ENCODE measurements around the gene GNAI2. TPM values are rescaled to one million over a fixed set of nuclear protein-coding genes. Genes with fewer than 3 reads are reported as not detected.
"Not testable (repeated sequence)": the region's sequence is repeated elsewhere in the genome, so short reads cannot be mapped to it uniquely, and the experiment has no call there.

Gene GNAI2
- total RNA-seq, 1 donor, result 265 TPM

DNA sequence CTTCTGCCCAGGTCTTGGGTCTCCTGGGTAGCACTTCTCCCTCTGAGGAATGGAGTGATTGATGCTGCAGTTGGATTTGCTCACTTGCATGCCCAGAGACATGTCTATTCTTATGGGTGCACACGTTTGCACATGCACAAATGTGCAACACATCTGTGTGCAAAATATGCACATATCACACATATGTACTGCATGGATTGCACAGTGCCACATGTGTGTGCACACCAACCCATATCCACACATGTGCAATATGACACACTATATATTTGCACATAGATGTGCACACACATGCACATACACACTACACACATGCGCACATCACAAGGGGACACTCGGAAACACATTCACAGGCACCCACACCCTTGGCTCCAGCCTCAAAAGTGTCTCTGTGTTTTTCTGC, 32.3 kb downstream of the GNAI2 start:
- DNase-seq (ENCODE audit: low read depth), result no peak
- peak overlapping the region; percentile 73 for H3K4me3 ChIP-seq (ENCODE audit: low read depth, low read length)
- TF ChIP-seq, protein P1, sequence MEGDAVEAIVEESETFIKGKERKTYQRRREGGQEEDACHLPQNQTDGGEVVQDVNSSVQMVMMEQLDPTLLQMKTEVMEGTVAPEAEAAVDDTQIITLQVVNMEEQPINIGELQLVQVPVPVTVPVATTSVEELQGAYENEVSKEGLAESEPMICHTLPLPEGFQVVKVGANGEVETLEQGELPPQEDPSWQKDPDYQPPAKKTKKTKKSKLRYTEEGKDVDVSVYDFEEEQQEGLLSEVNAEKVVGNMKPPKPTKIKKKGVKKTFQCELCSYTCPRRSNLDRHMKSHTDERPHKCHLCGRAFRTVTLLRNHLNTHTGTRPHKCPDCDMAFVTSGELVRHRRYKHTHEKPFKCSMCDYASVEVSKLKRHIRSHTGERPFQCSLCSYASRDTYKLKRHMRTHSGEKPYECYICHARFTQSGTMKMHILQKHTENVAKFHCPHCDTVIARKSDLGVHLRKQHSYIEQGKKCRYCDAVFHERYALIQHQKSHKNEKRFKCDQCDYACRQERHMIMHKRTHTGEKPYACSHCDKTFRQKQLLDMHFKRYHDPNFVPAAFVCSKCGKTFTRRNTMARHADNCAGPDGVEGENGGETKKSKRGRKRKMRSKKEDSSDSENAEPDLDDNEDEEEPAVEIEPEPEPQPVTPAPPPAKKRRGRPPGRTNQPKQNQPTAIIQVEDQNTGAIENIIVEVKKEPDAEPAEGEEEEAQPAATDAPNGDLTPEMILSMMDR (IDR thresholded peaks at IDR 0.05; ENCODE audit: insufficient read depth, low read depth, low read length), result no peak

DNA sequence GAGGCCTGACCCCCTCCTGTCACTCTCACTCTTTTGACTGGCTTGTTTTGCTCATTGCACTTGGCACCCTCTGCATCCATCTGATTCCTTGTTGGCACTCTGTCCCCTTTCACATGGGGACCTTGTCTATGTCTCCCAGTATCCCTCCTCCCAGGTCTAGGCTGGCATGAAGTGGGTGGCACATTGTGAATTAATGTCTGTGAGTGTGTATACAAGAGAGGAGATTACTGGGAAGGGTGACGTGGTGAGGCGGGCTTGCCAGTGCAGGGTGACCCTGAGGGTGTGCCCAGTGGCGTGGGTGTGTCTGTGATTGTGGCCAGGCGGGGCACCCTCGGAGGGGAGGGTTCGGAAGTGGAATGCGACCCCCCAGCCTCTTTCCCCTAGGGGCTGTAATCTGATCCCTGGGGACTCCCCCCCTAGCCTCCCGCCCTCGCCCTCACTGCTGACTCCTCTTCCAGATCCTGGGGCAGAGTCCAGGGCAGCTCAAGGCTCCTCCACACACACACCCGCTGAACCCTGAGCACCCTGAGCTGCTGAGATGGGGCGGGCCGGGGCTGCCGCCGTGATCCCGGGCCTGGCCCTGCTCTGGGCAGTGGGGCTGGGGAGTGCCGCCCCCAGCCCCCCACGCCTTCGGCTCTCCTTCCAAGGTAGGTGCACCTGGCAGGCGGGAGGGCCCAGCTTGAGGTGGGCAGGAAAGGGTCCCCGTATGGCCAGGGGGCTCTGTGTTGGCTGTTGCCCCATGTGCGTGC, 32.9 kb downstream of the GNAI2 start, which contains the start of gene SEMA3B:
Gene SEMA3B, plus strand, starts transcription at position 445 of the 749 bp plus-strand sequence. Its CDS starts 94 bp downstream, at position 539.
- TF ChIP-seq, protein P1 (IDR thresholded peaks at IDR 0.05; ENCODE audit: insufficient read depth, low read depth, low read length), result no peak
- H3K4me3 ChIP-seq (ENCODE audit: low read depth, low read length), result peak within 1 kb of the TSS; percentile 73
- DNase-seq (ENCODE audit: low read depth), result peak; percentile 29

DNA sequence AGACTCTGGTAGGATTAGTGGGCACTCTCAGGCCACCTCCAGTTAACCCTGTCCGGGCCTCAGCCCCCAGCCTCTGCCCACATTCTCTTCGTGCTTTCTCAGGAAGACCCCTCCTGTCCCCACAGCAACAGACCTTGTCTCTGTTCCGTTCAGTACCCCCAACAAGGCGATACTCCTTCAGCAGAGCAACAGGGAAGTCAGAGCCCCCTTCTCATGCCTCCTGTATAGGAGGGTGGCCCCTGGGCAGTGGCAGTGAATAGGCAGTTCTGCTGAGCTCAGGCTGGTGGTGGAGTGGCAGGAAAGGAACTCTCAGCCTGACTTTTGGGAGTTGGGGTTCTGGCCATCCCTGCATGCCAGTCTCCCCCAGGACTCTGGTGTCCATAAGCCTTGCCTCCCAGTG, 33.5 kb downstream of the GNAI2 start:
- DNase-seq (ENCODE audit: low read depth), result no peak
- TF ChIP-seq, protein P1 (IDR thresholded peaks at IDR 0.05; ENCODE audit: insufficient read depth, low read depth, low read length), result no peak
- H3K4me3 ChIP-seq (ENCODE audit: low read depth, low read length), result peak overlapping the region; percentile 32

DNA sequence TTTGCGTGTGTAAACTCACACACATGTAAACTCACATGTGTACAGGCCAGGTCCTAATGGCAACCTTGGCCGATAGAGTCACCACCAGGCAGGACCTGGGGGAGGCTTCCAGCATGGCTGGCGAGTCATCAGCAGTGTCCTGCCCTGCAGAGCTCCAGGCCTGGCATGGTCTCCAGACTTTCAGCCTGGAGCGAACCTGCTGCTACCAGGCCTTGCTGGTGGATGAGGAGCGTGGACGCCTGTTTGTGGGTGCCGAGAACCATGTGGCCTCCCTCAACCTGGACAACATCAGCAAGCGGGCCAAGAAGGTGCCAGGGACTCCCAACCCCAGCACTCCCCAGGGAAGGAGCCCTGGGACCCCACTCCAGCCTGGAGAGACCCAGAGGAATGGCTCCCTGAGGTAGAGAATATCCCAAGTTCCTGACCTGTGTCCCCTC, 34.0 kb downstream of the GNAI2 start:
- no peak overlapping the region for H3K4me3 ChIP-seq (ENCODE audit: low read depth, low read length)
- no peak for DNase-seq (ENCODE audit: low read depth)
- TF ChIP-seq, protein P1 (IDR thresholded peaks at IDR 0.05; ENCODE audit: insufficient read depth, low read depth, low read length), result no peak

DNA sequence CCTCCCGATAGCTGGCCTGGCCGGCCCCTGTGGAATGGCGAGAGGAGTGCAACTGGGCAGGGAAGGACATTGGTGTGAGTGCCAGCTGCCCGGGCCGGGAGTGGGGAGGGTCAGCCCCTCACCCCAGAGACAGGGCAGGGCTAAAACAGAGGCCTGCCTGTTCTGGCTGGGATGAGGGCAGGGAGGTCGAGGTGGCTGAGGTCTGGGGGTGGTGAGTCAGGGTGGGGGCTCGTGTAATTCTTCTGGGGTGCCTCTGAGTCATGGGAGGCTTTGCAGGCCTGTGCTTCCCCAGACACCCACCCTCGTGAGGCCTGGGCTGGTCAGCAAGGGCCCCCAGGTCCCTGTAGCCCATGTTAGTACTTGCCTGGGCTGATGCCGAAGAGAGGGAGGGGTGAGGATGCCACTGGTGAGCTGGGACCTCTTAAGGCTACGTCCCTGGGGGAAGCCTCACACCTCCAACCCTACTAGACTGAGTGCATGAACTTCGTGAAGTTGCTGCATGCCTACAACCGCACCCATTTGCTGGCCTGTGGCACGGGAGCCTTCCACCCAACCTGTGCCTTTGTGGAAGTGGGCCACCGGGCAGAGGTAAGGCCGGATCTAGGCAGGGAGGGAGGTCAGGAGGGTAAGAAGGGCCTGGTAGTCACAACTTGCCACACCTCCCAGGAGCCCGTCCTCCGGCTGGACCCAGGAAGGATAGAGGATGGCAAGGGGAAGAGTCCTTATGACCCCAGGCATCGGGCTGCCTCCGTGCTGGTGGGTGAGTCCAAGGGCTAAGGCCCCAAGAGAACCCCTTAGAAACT, 34.6 kb downstream of the GNAI2 start:
- no peak overlapping the region for H3K4me3 ChIP-seq (ENCODE audit: low read depth, low read length)
- DNase-seq (ENCODE audit: low read depth), result no peak
- TF ChIP-seq, protein P1 (IDR thresholded peaks at IDR 0.05; ENCODE audit: insufficient read depth, low read depth, low read length), result no peak

DNA sequence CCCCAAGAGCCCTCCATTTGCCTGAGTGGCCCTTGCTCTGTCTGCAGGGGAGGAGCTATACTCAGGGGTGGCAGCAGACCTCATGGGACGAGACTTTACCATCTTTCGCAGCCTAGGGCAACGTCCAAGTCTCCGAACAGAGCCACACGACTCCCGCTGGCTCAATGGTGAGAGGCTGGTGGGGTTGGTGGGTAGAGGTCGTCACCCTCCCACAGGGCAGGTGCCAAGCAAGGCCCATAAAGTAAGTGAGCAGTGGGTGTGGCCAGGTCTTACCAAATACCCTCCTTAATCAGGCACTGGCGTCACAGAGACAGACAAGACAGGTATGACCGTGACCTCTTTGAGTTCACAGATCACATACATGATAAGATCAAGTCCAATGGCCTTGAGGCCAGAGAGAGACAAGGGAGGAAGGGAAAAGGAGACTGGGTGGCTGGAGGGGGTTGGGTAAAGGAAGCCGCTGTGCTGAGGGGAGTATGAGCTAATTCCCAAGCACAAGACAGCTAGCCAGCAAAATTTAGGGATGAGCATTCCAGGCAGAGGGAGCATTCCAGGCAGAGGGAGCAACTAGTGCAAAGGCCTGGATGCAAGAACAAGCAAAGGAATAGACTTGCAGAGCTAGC, 35.4 kb downstream of the GNAI2 start:
- TF ChIP-seq, protein P1 (IDR thresholded peaks at IDR 0.05; ENCODE audit: insufficient read depth, low read depth, low read length), result no peak
- DNase-seq (ENCODE audit: low read depth), result no peak
- H3K4me3 ChIP-seq (ENCODE audit: low read depth, low read length), result no peak overlapping the region

DNA sequence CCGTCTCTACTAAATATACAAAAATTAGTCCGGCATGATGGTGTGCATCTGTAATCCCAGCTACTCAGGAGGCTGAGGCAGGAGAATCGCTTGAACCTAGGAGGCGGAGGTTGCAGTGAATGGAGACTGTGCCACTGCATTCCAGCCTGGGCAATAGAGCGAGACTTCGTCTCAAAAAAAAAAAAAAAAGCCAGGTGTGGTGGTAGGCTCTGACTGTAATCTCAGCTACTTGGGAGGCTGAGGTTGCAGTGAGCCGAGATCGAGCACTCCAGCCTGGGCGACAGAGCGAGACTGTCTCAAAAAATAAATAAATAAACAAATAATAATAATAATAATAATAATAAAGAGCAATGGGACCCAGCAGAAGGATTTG, 36.5 kb downstream of the GNAI2 start:
- H3K4me3 ChIP-seq (ENCODE audit: low read depth, low read length); DNase-seq (ENCODE audit: low read depth): not testable (repeated sequence)
